Thymus (tissue), 11 donors: Measurements from ENCODE around the gene CBL. TPM values are rescaled to one million over a fixed set of nuclear protein-coding genes. Genes with fewer than 3 reads are reported as not detected.
A peak's percentile ranks its signal among the peaks of the same experiment; 100 is the strongest.
"Not testable (repeated sequence)": the region's sequence is repeated elsewhere in the genome, so short reads cannot be mapped to it uniquely, and the experiment has no call there.

Experiments
- DNase-seq, 9 donors: peaks; one replicate each; pipeline ENCODE4 v3.0.0-alpha.2; 2013; ENCODE audit warnings: low spot score in 9 of 9, low read depth in 6 of 9, missing footprints in 1 of 9
- H3K27ac ChIP-seq, 2 donors: one replicate each; pipeline ENCODE4 v1.5.1; 2013; ENCODE audit warnings: control low read depth in 1 of 2, low read depth in 1 of 2, low read length in 1 of 2, mild to moderate bottlenecking in 1 of 2, moderate library complexity in 1 of 2
- H3K27me3 ChIP-seq, 2 donors: one replicate each; pipeline ENCODE4 v1.5.1; 2013; ENCODE audit warnings: low read length in 1 of 2; ENCODE audit not compliant: control insufficient read depth in 2 of 2, insufficient read depth in 1 of 2
- H3K36me3 ChIP-seq, 2 donors: one replicate each; pipeline ENCODE4 v1.5.1; 2013; ENCODE audit warnings: low read length in 1 of 2, mild to moderate bottlenecking in 1 of 2, moderate library complexity in 1 of 2; ENCODE audit not compliant: control insufficient read depth in 2 of 2, insufficient read depth in 2 of 2
- H3K4me1 ChIP-seq, 2 donors: one replicate each; pipeline ENCODE4 v1.5.1; 2013; ENCODE audit warnings: low read length in 2 of 2; ENCODE audit not compliant: control insufficient read depth in 2 of 2, insufficient read depth in 2 of 2
- H3K4me3 ChIP-seq, 2 donors: one replicate each; pipeline ENCODE4 v1.5.1; 2013; ENCODE audit warnings: low read length in 2 of 2, control low read depth in 1 of 2, mild to moderate bottlenecking in 1 of 2
- H3K9me3 ChIP-seq, 2 donors: one replicate each; pipeline ENCODE4 v1.5.1; 2013; ENCODE audit warnings: low read length in 1 of 2, mild to moderate bottlenecking in 1 of 2; ENCODE audit not compliant: control insufficient read depth in 2 of 2, insufficient read depth in 1 of 2
- WGBS: extraction: QIAGEN DNeasy Blood & Tissue Kit; methylation state at CpG from one replicate; pipeline ENCODE4 v1.1.7; 2013; 5-methylcytosine and 5-hydroxymethylcytosine counted together
- polyA plus RNA-seq: library from polyadenylated mRNA; stranded (reverse); fragments of 200-250 nt; gene quantifications from one replicate; pipeline ENCODE4 v1.2.3, GENCODE V29; 2013
- total RNA-seq: library from RNA; stranded (reverse); fragments of 120-200 nt; gene quantifications from one replicate; pipeline ENCODE4 v1.2.4, GENCODE V29; 2013
- donor health status: healthy.

Gene CBL
- total and polyA plus RNA-seq, 2 donors = 9.2 to 21.9 TPM

DNA sequence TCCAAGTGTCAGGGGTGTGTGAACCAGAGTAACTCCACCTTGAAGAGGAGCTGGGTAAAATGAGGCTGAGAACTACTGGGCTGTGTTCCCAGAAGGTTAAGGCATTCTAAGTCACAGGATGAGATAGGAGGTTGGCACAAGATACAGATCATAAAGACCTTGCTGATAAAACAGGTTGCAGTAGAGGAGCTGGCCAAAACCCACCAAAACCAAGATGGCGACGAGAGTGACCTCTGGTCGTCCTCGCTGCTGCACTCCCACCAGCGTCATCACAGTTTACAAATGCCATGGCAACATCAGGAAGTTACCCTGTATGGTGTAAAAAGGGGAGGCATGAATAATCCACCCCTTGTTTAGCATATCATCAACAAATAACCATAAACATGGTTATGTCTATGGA is 4.9 kb upstream of the CBL start:
- not testable (repeated sequence) for H3K4me3 ChIP-seq, H3K27me3 ChIP-seq, DNase-seq, H3K27ac ChIP-seq, H3K36me3 ChIP-seq, H3K9me3 ChIP-seq
- WGBS = 97% methylated on average over 5 of the region's 5 CpGs
- peaks cover 3 to 13% of the 10 kb centered on the region in 2 donors for H3K4me1 ChIP-seq

DNA sequence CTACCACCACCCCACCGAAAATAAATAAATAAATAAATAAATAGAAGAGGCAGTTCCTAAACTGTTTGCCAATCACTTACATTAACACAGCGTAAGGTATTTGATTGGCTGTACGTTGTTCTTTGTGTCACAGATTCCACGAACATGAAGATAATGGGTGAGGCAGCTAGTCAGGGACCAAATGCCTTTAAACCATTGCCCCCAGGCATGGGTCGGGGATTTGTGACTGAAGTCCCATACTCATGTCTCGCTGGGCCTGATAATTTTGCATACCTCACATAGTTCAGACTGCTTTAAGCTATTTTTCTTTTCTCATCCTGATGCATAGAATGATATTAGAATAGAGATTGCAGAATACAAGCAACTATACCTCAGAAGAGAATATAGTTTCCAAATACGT is 3.6 kb upstream of the CBL start:
- no peak overlapping the region for H3K4me3 ChIP-seq
- H3K27me3 ChIP-seq = no peaks in the 10 kb centered on the region
- WGBS = 98% methylated on average over 7 of the region's 7 CpGs
- H3K9me3 ChIP-seq = no peaks in the 10 kb centered on the region
- peaks cover 3 to 14% of the 10 kb centered on the region in 2 donors for H3K4me1 ChIP-seq
- no peak overlapping the region for H3K27ac ChIP-seq
- no peaks in the 10 kb centered on the region for H3K36me3 ChIP-seq
- no peak for DNase-seq

- WGBS = 97% methylated on average over 9 of the region's 9 CpGs
- Histone ChIP-seq H3K4me1 (peaks cover 3 to 21% of the 10 kb centered on the region in 2 donors), H3K4me3 (no peak overlapping the region), H3K27ac (no peak overlapping the region), H3K36me3 (peaks cover 0 to 4% of the 10 kb centered on the region in 2 donors), H3K27me3 (no peaks in the 10 kb centered on the region), H3K9me3 (no peaks in the 10 kb centered on the region)
- DNase-seq = no peak
Measured at GRCh38 chr11:119204066-119204465, 2.1 kb upstream of the CBL start.

- H3K4me3 ChIP-seq = peak overlapping the region in 1 of 2 donors; percentile 26
Measured at GRCh38 chr11:119205080-119205479, 1.1 kb upstream of the CBL start.

DNA sequence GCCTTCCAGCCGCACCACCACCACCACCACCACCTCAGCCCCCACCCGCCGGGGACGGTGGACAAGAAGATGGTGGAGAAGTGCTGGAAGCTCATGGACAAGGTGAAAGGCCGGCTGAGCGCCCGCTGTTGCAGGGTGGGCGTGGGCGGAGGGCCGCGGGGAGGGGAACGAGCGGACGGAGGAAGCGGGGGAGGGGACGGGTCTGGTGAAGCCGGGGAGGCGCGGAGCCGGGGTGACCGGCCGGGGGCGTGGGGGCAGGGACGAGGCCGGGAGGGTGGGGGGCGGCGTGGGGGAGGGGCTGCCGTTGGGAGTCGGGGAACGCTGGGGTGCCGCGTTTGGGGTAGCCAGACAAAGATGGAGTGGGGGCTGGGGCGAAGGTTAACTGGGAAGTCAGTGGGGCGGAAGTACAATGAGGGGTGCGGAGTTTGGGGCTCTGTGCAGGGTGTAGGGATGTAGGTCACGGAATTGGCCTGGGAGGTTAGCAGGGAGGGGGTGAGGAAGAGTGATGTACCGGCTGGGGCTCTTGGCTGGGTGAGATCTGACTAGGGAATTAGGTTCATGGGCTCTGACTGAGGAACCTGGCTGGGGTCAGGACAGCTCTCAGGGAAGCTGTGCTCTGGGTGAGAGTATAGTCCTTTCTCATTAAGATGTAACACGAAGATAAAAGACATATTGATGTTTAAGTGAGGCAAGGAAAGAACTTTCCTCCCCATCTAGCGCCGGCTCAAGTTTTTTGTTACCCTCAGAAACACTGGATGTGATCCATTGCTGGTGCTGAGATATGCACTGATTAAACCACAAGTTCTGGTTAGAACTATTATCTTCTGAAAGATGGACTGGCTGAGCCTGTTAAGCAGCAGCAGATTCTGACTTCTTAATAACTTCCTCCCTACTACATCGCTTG is 624 bp downstream of the CBL start:
- H3K27ac ChIP-seq = peak overlapping the region; percentile 54 to 80
- no peaks in the 10 kb centered on the region for H3K27me3 ChIP-seq
- DNase-seq = peak in 7 of 9 donors; percentile 36 to 72 (median 57)
- H3K36me3 ChIP-seq = peaks cover 0 to 4% of the 10 kb centered on the region in 2 donors
- H3K9me3 ChIP-seq = no peaks in the 10 kb centered on the region
- peak overlapping the region; percentile 54 to 98 for H3K4me3 ChIP-seq
- peaks cover 3 to 21% of the 10 kb centered on the region in 2 donors for H3K4me1 ChIP-seq
- 1% methylated on average over 41 of the region's 41 CpGs for WGBS

More at GRCh38 chr11:119205080-119205479, 1.1 kb upstream of the CBL start:
- peaks cover 3 to 21% of the 10 kb centered on the region in 2 donors for H3K4me1 ChIP-seq
- H3K27ac ChIP-seq = no peak overlapping the region
- no peaks in the 10 kb centered on the region for H3K27me3 ChIP-seq
- H3K9me3 ChIP-seq = no peaks in the 10 kb centered on the region
- DNase-seq = peak in 1 of 9 donors; percentile 23
- 57% methylated on average over 10 of the region's 10 CpGs for WGBS
- peaks cover 0 to 4% of the 10 kb centered on the region in 2 donors for H3K36me3 ChIP-seq

- no peak for DNase-seq
- Histone ChIP-seq H3K4me3 (peak overlapping the region; percentile 54 to 98), H3K4me1 (peaks cover 3 to 21% of the 10 kb centered on the region in 2 donors), H3K9me3 (no peaks in the 10 kb centered on the region), H3K36me3 (peaks cover 0 to 4% of the 10 kb centered on the region in 2 donors), H3K27me3 (no peaks in the 10 kb centered on the region), H3K27ac (no peak overlapping the region)
- WGBS = 20% methylated on average over 11 of the region's 11 CpGs
Measured at GRCh38 chr11:119207415-119207960, 1.3 kb downstream of the CBL start.

GRCh38 chr11:119209186-119209585 is 3.0 kb downstream of the CBL start:
- H3K27me3 ChIP-seq = no peaks in the 10 kb centered on the region
- no peak overlapping the region for H3K27ac ChIP-seq
- H3K4me1 ChIP-seq = peaks cover 3 to 21% of the 10 kb centered on the region in 2 donors
- WGBS = 97% methylated on average over 7 of the region's 7 CpGs
- H3K9me3 ChIP-seq = no peaks in the 10 kb centered on the region
- H3K4me3 ChIP-seq = no peak overlapping the region
- peaks cover 0 to 4% of the 10 kb centered on the region in 2 donors for H3K36me3 ChIP-seq
- no peak for DNase-seq

DNA sequence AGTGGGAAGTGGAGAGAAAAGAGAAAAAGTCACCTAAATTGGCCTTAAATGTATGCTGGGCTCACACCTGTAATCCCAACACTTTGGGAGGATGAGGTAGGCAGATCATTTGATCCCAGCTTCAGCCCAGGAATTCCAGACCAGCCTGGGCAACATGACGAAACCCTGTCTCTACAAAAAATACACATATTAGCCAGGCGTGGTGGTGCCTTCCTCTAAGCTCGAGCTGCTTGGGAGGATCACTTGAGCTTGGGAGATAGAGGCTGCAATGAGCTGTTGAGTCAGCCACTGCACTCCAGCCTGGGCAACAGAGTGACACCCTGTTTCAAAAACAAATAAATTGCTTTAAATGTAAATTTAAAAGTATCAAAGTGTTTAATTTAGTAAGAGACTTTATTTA is 3.9 kb downstream of the CBL start:
- DNase-seq = no peak
- WGBS = 95% methylated on average over 3 of the region's 3 CpGs
- H3K4me3 ChIP-seq = no peak overlapping the region
- peaks cover 2 to 18% of the 10 kb centered on the region in 2 donors for H3K4me1 ChIP-seq
- H3K36me3 ChIP-seq = peaks cover 0 to 4% of the 10 kb centered on the region in 2 donors
- H3K27me3 ChIP-seq = no peaks in the 10 kb centered on the region
- H3K27ac ChIP-seq = no peak overlapping the region
- H3K9me3 ChIP-seq = no peaks in the 10 kb centered on the region
